Measurements from ENCODE around the gene COL12A1. TPM values are rescaled to one million over a fixed set of nuclear protein-coding genes. Genes with fewer than 3 reads are reported as not detected.

The COL12A1 gene
- total RNA-seq, 1 experiment from 2014 or later = 10.4 TPM

- Histone ChIP-seq H3K4me3 (ENCODE audit: low read depth in 2 of 2, low read length in 2 of 2) (no peak overlapping the region), H3K4me1 (ENCODE audit: control insufficient read depth, insufficient read depth, low read length) (no peaks in the 10 kb centered on the region), H3K27ac (ENCODE audit: low read length) (no peak overlapping the region), H3K36me3 (ENCODE audit: control insufficient read depth, insufficient read depth, low read length) (no peaks in the 10 kb centered on the region), H3K9me3 (ENCODE audit: control insufficient read depth, insufficient read depth, low read depth, low read length) (no peaks in the 10 kb centered on the region), H3K27me3 (ENCODE audit: control insufficient read depth, insufficient read depth, low read length) (peaks cover 2% of the 10 kb centered on the region; the same call in 1 of the 2 replicates)
- ATAC-seq = no peak
- intact Hi-C loops (cut with micrococcal nuclease; ENCODE audit: unreplicated experiment) = loop anchor here (10.0 kb wide), 1 partner anchor 1544 kb away; no protein-coding TSS in a partner anchor
- in situ Hi-C loops (cut with HindIII; ENCODE audit: low pct_unique_long_range_greater_than_20kb, low sequenced_read_pairs) = no loop called here
- BruUV-seq (replicated peaks) = no TSS peak
- no peak for DNase-seq (ENCODE audit: low read depth, low spot score)
- TF ChIP-seq SIN3A (IDR thresholded peaks at IDR 0.05; ENCODE audit: borderline replicate concordance, insufficient read depth, low read depth, low read length) = no peak
- no peak for TF ChIP-seq TCF7L2 (IDR thresholded peaks at IDR 0.05; ENCODE audit: low read depth, low read length)
- TF ChIP-seq, protein P1, sequence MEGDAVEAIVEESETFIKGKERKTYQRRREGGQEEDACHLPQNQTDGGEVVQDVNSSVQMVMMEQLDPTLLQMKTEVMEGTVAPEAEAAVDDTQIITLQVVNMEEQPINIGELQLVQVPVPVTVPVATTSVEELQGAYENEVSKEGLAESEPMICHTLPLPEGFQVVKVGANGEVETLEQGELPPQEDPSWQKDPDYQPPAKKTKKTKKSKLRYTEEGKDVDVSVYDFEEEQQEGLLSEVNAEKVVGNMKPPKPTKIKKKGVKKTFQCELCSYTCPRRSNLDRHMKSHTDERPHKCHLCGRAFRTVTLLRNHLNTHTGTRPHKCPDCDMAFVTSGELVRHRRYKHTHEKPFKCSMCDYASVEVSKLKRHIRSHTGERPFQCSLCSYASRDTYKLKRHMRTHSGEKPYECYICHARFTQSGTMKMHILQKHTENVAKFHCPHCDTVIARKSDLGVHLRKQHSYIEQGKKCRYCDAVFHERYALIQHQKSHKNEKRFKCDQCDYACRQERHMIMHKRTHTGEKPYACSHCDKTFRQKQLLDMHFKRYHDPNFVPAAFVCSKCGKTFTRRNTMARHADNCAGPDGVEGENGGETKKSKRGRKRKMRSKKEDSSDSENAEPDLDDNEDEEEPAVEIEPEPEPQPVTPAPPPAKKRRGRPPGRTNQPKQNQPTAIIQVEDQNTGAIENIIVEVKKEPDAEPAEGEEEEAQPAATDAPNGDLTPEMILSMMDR (IDR thresholded peaks at IDR 0.05) = no peak
- no peak for TF ChIP-seq POLR2AphosphoS5 (IDR thresholded peaks at IDR 0.05; ENCODE audit: low read depth, low read length)
- no peak for TF ChIP-seq REST (IDR thresholded peaks at IDR 0.05; ENCODE audit: insufficient read depth in 1 of 2, low read depth in 2 of 2, low read length in 1 of 2)
- POLR2A ChIA-PET = interaction anchor here (0.6 kb wide), 1 partner anchor 1390 kb away, joined by 3 read pairs; no protein-coding TSS in a partner anchor
- CTCF ChIA-PET = no interaction called here
Observed at GRCh38 chr6:75219263-75219662, 13.4 kb upstream of the COL12A1 start.

DNA sequence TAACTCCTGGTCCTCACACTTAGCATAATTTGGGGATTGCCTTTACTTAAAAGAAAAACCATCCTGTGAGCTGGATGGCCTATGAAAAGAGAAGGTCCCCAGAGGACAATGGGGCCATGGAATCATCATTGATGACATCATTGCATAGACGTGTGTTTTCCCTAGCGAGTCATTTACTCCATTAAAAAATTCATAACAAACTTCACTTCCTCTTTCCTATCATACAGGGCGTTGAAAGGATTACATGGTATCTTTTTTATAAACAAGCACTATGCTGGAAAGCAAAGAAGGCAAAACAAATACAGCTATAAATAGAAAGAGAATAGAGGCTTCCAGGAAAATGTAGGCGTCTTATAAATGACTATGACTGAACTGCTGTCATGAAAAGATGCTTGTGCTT lies 11.3 kb upstream of the COL12A1 start:
- intact Hi-C loops (cut with micrococcal nuclease; ENCODE audit: unreplicated experiment) = loop anchor here (10.0 kb wide), 1 partner anchor 1542 kb away; no protein-coding TSS in a partner anchor
- no TSS peak for BruUV-seq (replicated peaks)
- POLR2A ChIA-PET = no interaction called here
- in situ Hi-C loops (cut with HindIII; ENCODE audit: low pct_unique_long_range_greater_than_20kb, low sequenced_read_pairs) = no loop called here
- no peak for ATAC-seq
- Histone ChIP-seq H3K27me3 (ENCODE audit: control insufficient read depth, insufficient read depth, low read length) (peaks cover 2% of the 10 kb centered on the region; the same call in 1 of the 2 replicates), H3K27ac (ENCODE audit: low read length) (no peak overlapping the region), H3K36me3 (ENCODE audit: control insufficient read depth, insufficient read depth, low read length) (no peaks in the 10 kb centered on the region), H3K9me3 (ENCODE audit: control insufficient read depth, insufficient read depth, low read depth, low read length) (no peaks in the 10 kb centered on the region), H3K4me1 (ENCODE audit: control insufficient read depth, insufficient read depth, low read length) (0 out of 2 replicates have a peak, but pooled peaks cover 2% of the 10 kb centered on the region), H3K4me3 (ENCODE audit: low read depth in 2 of 2, low read length in 2 of 2) (no peak overlapping the region)
- TF ChIP-seq, protein P1 (IDR thresholded peaks at IDR 0.05) = no peak
- TF ChIP-seq REST (IDR thresholded peaks at IDR 0.05; ENCODE audit: insufficient read depth in 1 of 2, low read depth in 2 of 2, low read length in 1 of 2) = no peak
- TF ChIP-seq TCF7L2 (IDR thresholded peaks at IDR 0.05; ENCODE audit: low read depth, low read length) = no peak
- TF ChIP-seq POLR2AphosphoS5 (IDR thresholded peaks at IDR 0.05; ENCODE audit: low read depth, low read length) = no peak
- TF ChIP-seq SIN3A (IDR thresholded peaks at IDR 0.05; ENCODE audit: borderline replicate concordance, insufficient read depth, low read depth, low read length) = no peak
- DNase-seq (ENCODE audit: low read depth, low spot score) = no peak
- CTCF ChIA-PET = no interaction called here

All from Panc1 (cell line).